MCF 10A (cell line): Measurements from ENCODE around the gene SDK1. TPM values are rescaled to one million over a fixed set of nuclear protein-coding genes. Genes with fewer than 3 reads are reported as not detected.

ENCODE experiments used
- BruUV-seq: library from RNA; stranded (reverse); fragments of 400-500 nt; replicated peaks from 2 replicates; lab custom pipeline; 2021; lab: Mats Ljungman, UMichigan
- CTCF ChIA-PET: fragments of 300-600 bp; sonication (Branson Sonifier 250); formaldehyde crosslinking; extraction: SDS; loops from one replicate; lab custom pipeline; 2021; ENCODE audit warnings: antibody characterized with exemption, inconsistent platforms; lab: Yijun Ruan, JAX
- POLR2A ChIA-PET: fragments of 300-600, 350-650 bp; sonication (Branson Sonifier 250); formaldehyde crosslinking; extraction: SDS; loops from one replicate; lab custom pipeline; 2020; ENCODE audit warnings: antibody characterized with exemption, inconsistent platforms; lab: Yijun Ruan, JAX
- DNase-seq: peaks from one replicate; pipeline ENCODE4 v3.0.0-alpha.2; 2018; ENCODE audit not compliant: unreplicated experiment
- H3K27ac Mint-ChIP-seq: one replicate; pipeline ENCODE4 v1.8.0; 2022; ENCODE audit warnings: mild to moderate bottlenecking, low read depth, mixed read lengths; ENCODE audit not compliant: unreplicated experiment
- H3K27me3 Mint-ChIP-seq: one replicate; pipeline ENCODE4 v1.8.0; 2022; ENCODE audit warnings: mixed read lengths; ENCODE audit not compliant: insufficient read depth, unreplicated experiment
- H3K36me3 Mint-ChIP-seq: one replicate; pipeline ENCODE4 v1.8.0; 2022; ENCODE audit warnings: mild to moderate bottlenecking, moderate library complexity, mixed read lengths; ENCODE audit not compliant: insufficient read depth, unreplicated experiment
- H3K4me1 Mint-ChIP-seq: one replicate; pipeline ENCODE4 v1.8.0; 2022; ENCODE audit warnings: mixed read lengths; ENCODE audit not compliant: insufficient read depth, unreplicated experiment
- H3K4me3 Mint-ChIP-seq: one replicate; pipeline ENCODE4 v1.8.0; 2022; ENCODE audit warnings: mild to moderate bottlenecking, moderate library complexity, mixed read lengths; ENCODE audit not compliant: unreplicated experiment
- H3K9me3 Mint-ChIP-seq: one replicate; pipeline ENCODE4 v1.8.0; 2022; ENCODE audit warnings: mixed read lengths; ENCODE audit not compliant: unreplicated experiment
- intact Hi-C: fragments of 100-400 bp; cut with micrococcal nuclease; formaldehyde crosslinking; loops from 2 replicates; pipeline ENCODE4 v1.14.1; 2022
- total RNA-seq: library from RNA; stranded (reverse); gene quantifications from 2 replicates; pipeline ENCODE4 v1.2.3, GENCODE V29; 2022
- TF ChIP-seq, protein P1 (sequence below): fragments of 200-600 bp; IDR thresholded peaks from one replicate; pipeline ENCODE4 v1.8.0; 2022; ENCODE audit warnings: antibody characterized with exemption, mild to moderate bottlenecking; ENCODE audit not compliant: unreplicated experiment

Gene SDK1
- total RNA-seq, 1 experiment from 2014 or later, result 3.3 TPM

DNA sequence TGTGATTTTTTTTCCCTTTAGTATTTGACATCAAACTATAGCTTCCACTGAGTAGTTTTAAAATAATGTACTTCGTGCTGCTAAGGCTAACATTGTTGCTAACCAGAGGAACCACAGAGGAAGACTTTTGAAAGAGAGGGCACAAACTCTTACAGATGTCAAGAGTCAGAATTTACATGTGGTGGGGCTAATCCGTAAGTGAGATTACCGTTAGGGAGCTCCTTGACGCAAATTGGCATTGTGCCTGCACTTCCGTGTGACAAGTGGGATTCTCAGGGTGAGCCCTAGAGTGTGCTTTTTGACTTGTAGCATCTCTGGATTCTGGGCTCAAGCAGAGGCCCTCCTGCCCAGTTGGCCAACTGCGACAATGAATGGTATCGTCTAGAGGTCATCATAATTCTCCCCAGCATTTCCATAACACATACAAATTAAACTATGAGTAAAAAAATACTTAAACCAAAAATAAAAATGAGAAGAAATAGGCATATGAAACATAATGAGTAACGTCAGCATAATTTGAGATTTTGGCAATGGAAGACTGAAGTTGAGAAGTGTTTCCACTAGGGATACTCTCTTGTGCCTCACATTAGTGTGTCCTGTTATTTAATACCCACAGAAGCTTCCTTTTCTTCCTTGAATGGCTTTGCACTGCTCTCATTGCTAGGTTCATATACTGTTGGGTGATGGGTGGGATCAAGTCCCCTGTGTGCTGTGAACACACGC, 164.0 kb downstream of the SDK1 start:
- intact Hi-C loops, result no loop called here
- no peaks in the 10 kb centered on the region for H3K27me3 Mint-ChIP-seq
- POLR2A ChIA-PET, result interaction anchor here (0.7 to 0.9 kb wide), 2 partner anchors 16 to 260 kb away, joined by 3 to 5 read pairs; no protein-coding TSS in a partner anchor

DNA sequence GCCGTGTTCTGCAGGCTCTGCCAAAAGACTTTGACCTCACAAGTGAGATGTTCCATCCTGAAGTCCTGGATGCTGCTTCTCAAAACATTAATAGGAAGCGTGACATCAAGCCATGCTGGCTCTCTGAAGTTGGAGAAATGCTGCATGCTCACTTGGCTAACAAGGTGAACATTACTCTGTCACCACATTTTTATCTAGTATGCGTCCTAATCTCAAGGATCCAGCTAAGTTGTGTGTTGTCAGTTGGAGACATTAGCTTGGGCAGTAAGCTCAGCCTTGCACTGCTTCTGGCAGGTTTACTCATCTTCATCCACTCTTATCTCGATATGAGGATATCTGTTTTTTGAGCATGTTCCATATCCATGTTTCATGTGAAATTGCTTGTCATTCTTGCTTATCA, 165.2 kb downstream of the SDK1 start:
- POLR2A ChIA-PET, result interaction anchor here (0.6 to 1.2 kb wide), 2 partner anchors 13 to 246 kb away, joined by 3 read pairs; no protein-coding TSS in a partner anchor

More for the DNA sequence above, 164.0 kb downstream of the SDK1 start:
- Mint-ChIP-seq H3K27ac (no peak overlapping the region), H3K9me3 (no peaks in the 10 kb centered on the region), H3K4me3 (no peak overlapping the region), H3K4me1 (no peaks in the 10 kb centered on the region), H3K36me3 (no peaks in the 10 kb centered on the region)
- no peak for DNase-seq
- no TSS peak for BruUV-seq
- CTCF ChIA-PET, result interaction anchor here (0.5 to 1.2 kb wide), 2 partner anchors 17 to 324 kb away, joined by 3 read pairs; no protein-coding TSS in a partner anchor
- TF ChIP-seq, protein P1, sequence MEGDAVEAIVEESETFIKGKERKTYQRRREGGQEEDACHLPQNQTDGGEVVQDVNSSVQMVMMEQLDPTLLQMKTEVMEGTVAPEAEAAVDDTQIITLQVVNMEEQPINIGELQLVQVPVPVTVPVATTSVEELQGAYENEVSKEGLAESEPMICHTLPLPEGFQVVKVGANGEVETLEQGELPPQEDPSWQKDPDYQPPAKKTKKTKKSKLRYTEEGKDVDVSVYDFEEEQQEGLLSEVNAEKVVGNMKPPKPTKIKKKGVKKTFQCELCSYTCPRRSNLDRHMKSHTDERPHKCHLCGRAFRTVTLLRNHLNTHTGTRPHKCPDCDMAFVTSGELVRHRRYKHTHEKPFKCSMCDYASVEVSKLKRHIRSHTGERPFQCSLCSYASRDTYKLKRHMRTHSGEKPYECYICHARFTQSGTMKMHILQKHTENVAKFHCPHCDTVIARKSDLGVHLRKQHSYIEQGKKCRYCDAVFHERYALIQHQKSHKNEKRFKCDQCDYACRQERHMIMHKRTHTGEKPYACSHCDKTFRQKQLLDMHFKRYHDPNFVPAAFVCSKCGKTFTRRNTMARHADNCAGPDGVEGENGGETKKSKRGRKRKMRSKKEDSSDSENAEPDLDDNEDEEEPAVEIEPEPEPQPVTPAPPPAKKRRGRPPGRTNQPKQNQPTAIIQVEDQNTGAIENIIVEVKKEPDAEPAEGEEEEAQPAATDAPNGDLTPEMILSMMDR, result no peak

DNA sequence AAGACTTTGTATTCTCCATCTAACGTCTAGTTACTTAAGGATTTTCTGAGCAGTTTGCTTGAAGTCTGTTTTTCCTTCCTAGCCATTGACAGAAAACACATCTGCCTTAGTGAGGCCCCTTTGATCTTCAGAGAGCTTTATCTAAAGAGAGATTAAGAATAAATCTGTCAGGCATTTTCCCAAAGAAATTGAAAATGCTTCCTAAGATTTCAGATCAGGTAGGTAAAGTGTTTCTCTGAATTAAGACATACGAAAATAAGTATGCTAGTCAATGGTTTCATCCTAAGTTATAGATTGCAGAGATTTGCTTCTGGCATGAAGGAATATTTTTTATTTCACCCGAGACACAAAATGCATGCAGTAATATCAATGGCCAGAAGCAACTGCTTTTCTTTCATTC, 168.6 kb downstream of the SDK1 start:
- H3K9me3 Mint-ChIP-seq, result peaks cover 6% of the 10 kb centered on the region
- POLR2A ChIA-PET, result no interaction called here
- intact Hi-C loops, result no loop called here
- H3K27ac Mint-ChIP-seq, result no peak overlapping the region
- H3K36me3 Mint-ChIP-seq, result no peaks in the 10 kb centered on the region
- DNase-seq, result no peak
- H3K4me3 Mint-ChIP-seq, result no peak overlapping the region
- TF ChIP-seq, protein P1, result no peak
- BruUV-seq, result no TSS peak
- no peaks in the 10 kb centered on the region for H3K27me3 Mint-ChIP-seq
- H3K4me1 Mint-ChIP-seq, result no peaks in the 10 kb centered on the region
- CTCF ChIA-PET, result no interaction called here

More for the DNA sequence above, 165.2 kb downstream of the SDK1 start:
- no peaks in the 10 kb centered on the region for H3K9me3 Mint-ChIP-seq
- DNase-seq, result no peak
- H3K27me3 Mint-ChIP-seq, result no peaks in the 10 kb centered on the region
- no TSS peak for BruUV-seq
- H3K27ac Mint-ChIP-seq, result no peak overlapping the region
- CTCF ChIA-PET, result no interaction called here
- no peaks in the 10 kb centered on the region for H3K36me3 Mint-ChIP-seq
- TF ChIP-seq, protein P1, result no peak
- intact Hi-C loops, result no loop called here
- no peak overlapping the region for H3K4me3 Mint-ChIP-seq
- no peaks in the 10 kb centered on the region for H3K4me1 Mint-ChIP-seq

DNA sequence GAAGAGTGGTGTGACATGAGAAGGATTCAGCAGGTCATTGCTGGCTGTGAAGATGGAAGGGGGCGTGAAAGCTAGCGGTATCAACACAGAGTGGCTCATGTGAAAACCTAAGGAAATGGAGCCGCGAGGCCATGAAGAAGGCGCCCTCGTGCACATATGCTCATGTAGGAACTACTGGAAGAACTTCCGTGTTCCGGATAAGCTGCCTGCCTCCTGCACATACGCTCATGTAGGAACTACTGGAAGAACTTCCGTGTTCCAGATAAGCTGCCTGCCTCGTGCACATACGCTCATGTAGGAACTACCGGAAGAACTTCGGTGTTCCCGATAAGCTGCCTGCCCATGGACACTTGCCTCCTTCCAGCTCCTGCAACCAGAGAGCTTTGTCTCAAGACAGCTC, 179.1 kb downstream of the SDK1 start:
- BruUV-seq, result no TSS peak
- no peaks in the 10 kb centered on the region for H3K36me3 Mint-ChIP-seq
- DNase-seq, result no peak
- TF ChIP-seq, protein P1, result no peak
- no peak overlapping the region for H3K27ac Mint-ChIP-seq
- CTCF ChIA-PET, result interaction anchor here (1.1 kb wide), 1 partner anchor 28 kb away, joined by 4 read pairs; no protein-coding TSS in a partner anchor
- H3K27me3 Mint-ChIP-seq, result no peaks in the 10 kb centered on the region
- H3K4me1 Mint-ChIP-seq, result peaks cover 10% of the 10 kb centered on the region
- intact Hi-C loops, result loop anchor here (5.0 kb wide), 1 partner anchor 167 kb away; no protein-coding TSS in a partner anchor
- H3K4me3 Mint-ChIP-seq, result no peak overlapping the region
- H3K9me3 Mint-ChIP-seq, result peaks cover 2% of the 10 kb centered on the region
- POLR2A ChIA-PET, result interaction anchor here (0.6 to 1.2 kb wide), 2 partner anchors 14 to 798 kb away, joined by 3 to 5 read pairs; no protein-coding TSS in a partner anchor
